Mesodermal cell (in vitro differentiated cells): ENCODE measurements around the gene C9orf152.

Source experiments
- H3K27ac ChIP-seq: 2 replicates; pipeline ENCODE4 v1.7.0; 2013; ENCODE audit warnings: mild to moderate bottlenecking, low read depth, low read length, moderate library complexity; ENCODE audit not compliant: severe bottlenecking
- H3K36me3 ChIP-seq: 2 replicates; pipeline ENCODE4 v1.7.1; 2013; ENCODE audit warnings: mild to moderate bottlenecking, low read length, moderate library complexity; ENCODE audit not compliant: control insufficient read depth, insufficient read depth
- H3K4me1 ChIP-seq: one replicate; pipeline ENCODE4 v1.7.1; 2013; ENCODE audit warnings: mild to moderate bottlenecking, low read length; ENCODE audit not compliant: insufficient read depth, control insufficient read depth, poor library complexity, severe bottlenecking
- H3K4me3 ChIP-seq: 2 replicates; pipeline ENCODE4 v1.7.0; 2013; ENCODE audit warnings: low read length, control low read depth, mild to moderate bottlenecking; ENCODE audit not compliant: insufficient read depth, poor library complexity, severe bottlenecking; ENCODE audit errors: extremely low read depth
- H3K9me3 ChIP-seq: 2 replicates; pipeline ENCODE4 v1.7.1; 2013; ENCODE audit warnings: mild to moderate bottlenecking, low read length, moderate library complexity; ENCODE audit not compliant: control insufficient read depth
- WGBS, 2 experiments: methylation state at CpG; one replicate each; pipeline ENCODE4 v1.1.5; 2013; ENCODE audit warnings: missing lambda C conversion rate in 2 of 2; ENCODE audit not compliant: insufficient coverage in 2 of 2; 5-methylcytosine and 5-hydroxymethylcytosine counted together

The C9orf152 gene

DNA sequence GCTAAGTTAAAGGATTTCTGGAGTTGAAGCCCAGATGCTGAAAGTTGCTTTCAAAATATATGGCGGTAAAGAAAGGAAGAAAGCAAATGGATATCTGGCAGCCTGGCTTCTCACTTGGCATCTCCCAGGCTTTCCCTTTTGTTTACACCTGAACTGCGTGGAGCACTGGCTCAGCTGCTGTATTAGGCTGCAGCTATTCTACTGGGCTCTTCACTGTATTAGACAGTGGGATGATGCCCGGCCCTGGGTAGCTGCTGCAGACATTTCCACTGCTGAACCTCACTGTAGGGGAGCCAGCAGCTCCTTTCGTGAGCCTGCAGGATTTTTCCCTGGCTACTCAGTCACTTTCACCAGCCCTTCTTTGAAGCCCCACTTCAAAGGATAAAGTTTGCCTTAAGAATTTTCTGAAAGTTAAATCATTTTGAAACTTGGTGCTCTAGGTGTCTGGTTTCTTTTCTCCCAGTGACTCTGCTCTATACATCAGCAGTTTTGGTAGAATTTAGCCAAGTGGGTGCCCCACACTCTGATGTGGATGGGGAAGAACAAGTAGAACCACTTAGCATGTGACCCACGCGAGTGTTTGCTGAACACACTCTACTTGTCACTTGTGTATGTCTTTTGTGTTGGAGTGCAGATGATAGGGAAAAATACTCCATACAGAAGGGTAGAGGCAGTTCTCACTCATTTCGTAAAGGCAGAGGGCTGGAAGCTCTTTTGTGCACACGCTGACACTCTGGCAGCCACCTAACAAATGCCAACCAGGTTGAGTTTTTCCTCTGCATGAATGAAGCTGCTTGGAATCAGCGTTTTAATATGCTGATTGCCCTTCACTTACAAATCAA lies 49.9 kb downstream of the C9orf152 start:
- 60 to 71% methylated on average over 5 to 7 of the region's 9 CpGs for WGBS, 2 experiments
- H3K27ac ChIP-seq = no peak overlapping the region
- H3K4me3 ChIP-seq = no peak overlapping the region
- H3K9me3 ChIP-seq = no peaks in the 10 kb centered on the region
- H3K36me3 ChIP-seq = peaks cover 72% of the 10 kb centered on the region
- peaks cover 8% of the 10 kb centered on the region for H3K4me1 ChIP-seq

DNA sequence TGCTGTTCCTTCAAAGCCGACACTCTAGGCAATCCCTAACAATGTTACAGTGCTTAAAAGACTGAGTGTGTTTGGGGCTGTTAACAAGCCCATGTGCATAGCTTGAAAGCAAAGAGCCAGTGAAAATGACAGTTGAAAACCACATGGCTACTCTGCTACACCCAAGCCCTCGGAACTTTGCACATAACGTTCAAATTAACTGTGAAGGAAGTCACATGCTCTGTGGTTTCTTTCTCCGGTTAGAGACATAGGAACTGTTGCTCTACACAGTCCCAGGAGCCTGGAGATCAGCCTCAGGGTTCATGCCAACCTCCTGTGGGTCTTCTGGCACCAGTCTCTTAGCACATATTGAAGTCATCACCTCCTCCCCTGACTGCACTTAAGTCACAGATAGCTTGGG lies 51.1 kb downstream of the C9orf152 start:
- Histone ChIP-seq H3K4me3 (no peak overlapping the region), H3K27ac (no peak overlapping the region), H3K9me3 (no peaks in the 10 kb centered on the region), H3K4me1 (peaks cover 9% of the 10 kb centered on the region), H3K36me3 (peaks cover 68% of the 10 kb centered on the region)
- WGBS, 2 experiments = 90 to 95% methylated on average over 3 to 4 of the region's 4 CpGs

DNA sequence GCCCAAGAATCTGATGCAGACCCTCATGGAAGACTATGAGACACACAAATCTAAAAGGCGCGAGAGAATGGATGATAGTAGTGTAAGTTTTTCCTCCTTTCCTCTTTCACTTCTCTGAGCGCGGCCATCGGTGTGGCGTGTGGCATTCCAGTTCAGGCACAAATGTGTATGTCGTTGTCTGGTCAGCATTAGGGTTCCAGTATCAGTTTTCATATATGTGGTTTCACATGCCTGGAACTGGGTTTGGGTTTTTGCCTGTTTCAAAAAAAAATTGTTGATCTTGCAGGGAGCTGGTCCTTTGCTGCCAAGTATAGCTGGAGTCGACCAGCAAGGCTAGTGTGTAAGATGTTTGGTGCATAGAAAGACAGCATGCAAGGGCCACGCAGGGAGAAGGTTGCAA lies 51.5 kb downstream of the C9orf152 start:
- Histone ChIP-seq H3K9me3 (no peaks in the 10 kb centered on the region), H3K27ac (no peak overlapping the region), H3K36me3 (peaks cover 65% of the 10 kb centered on the region), H3K4me3 (no peak overlapping the region), H3K4me1 (peaks cover 9% of the 10 kb centered on the region)
- 93 to 100% methylated on average over 2 of the region's 9 CpGs for WGBS, 2 experiments

DNA sequence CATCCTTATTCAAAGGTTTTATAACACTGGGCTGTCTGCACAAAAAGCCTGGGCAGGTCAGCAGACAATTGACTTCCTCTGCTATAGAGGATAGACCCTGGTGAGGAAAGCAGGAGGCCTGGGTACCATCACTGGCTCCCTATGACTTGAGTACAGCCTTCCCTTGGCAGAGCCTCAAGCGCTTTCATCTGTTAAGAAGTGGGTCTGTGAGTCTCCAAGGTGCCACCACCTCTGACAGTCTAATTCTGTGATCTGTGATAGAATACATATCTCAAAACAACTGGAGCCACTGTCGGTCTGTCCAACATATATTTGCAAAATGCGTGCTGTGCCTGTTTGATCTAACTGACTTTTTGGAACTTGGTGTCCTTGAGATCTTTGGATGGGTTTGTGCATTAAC lies 52.2 kb downstream of the C9orf152 start:
- no peaks in the 10 kb centered on the region for H3K9me3 ChIP-seq
- H3K4me3 ChIP-seq = no peak overlapping the region
- peaks cover 64% of the 10 kb centered on the region for H3K36me3 ChIP-seq
- WGBS, 2 experiments = 92% methylated on average over 2 of the region's 3 CpGs; no CpG with 5 or more reads in 1 of the 2 experiments
- H3K4me1 ChIP-seq = peaks cover 9% of the 10 kb centered on the region
- H3K27ac ChIP-seq = no peak overlapping the region

DNA sequence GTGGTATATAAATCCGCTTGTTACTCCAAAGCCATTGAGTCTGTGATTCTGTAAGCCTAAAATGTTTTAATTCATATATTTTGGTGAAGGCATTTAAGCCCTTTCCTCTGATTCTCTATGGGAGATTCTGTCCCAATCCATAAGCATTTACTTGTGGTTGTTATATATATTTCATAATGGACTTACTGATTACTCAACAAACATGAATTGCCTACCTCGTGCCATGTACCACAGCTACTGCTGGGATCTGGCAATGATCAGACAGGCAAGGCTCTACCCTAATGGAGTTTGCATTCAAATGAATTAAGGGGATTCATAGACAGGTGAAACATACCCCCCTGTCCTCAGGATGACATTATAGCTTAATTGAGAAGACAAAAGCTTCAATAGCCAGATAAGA lies 54.5 kb downstream of the C9orf152 start:
- H3K9me3 ChIP-seq = peaks cover 8% of the 10 kb centered on the region
- H3K36me3 ChIP-seq = peaks cover 65% of the 10 kb centered on the region
- H3K4me3 ChIP-seq = no peak overlapping the region
- peaks cover 9% of the 10 kb centered on the region for H3K4me1 ChIP-seq
- WGBS, 2 experiments = no CpG with 5 or more reads among the region's 2 CpGs
- H3K27ac ChIP-seq = no peak overlapping the region

DNA sequence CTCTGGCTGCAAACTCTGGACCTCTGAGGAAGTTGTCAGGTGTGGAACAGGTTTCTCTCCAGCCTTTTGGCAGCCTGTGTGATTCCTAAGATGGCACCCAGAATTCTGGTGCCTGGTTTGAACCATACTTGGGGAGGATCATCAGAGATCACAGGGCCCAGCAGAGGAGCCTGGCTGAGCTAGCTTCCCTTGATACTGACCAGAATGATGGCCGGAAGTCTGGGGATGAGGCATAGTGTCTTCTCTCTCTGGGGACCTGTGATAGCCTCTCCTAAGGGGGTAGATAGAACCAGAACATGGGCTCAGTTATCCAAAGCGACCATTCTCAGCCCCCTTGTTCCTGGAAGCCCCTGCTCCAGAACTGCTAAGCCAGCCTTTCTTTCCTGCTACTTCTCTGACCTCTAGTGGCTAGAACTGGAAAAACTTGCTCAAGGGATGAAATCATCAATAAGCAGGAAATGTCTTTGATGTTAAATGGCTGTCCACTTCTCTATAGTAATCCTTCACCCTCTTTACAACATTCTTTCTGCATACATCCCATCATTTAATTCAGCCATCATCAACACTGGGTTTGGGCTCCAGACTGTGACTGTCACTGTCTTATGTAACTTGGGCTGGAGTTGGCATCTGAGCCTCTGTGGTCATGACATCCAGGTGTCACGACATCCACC lies 55.1 kb downstream of the C9orf152 start:
- Histone ChIP-seq H3K27ac (no peak overlapping the region), H3K4me1 (peaks cover 9% of the 10 kb centered on the region), H3K4me3 (no peak overlapping the region), H3K9me3 (peaks cover 8% of the 10 kb centered on the region), H3K36me3 (peaks cover 70% of the 10 kb centered on the region)
- 57 to 80% methylated on average over 2 to 3 of the region's 3 CpGs for WGBS, 2 experiments
